ENCODE data around the gene SIL1.

GRCh38 chr5:138949223-138949574 lies 249.0 kb downstream of the SIL1 start:
- TF ChIP-seq, protein P1, sequence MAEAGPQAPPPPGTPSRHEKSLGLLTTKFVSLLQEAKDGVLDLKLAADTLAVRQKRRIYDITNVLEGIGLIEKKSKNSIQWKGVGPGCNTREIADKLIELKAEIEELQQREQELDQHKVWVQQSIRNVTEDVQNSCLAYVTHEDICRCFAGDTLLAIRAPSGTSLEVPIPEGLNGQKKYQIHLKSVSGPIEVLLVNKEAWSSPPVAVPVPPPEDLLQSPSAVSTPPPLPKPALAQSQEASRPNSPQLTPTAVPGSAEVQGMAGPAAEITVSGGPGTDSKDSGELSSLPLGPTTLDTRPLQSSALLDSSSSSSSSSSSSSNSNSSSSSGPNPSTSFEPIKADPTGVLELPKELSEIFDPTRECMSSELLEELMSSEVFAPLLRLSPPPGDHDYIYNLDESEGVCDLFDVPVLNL (CRISPR knock-in tag; IDR thresholded peaks at IDR 0.05; ENCODE audit: borderline replicate concordance, low read depth) = no peak
- TF ChIP-seq CTCF (IDR thresholded peaks at IDR 0.05) = no peak
- TF ChIP-seq ZNF232 (CRISPR knock-in tag; IDR thresholded peaks at IDR 0.05) = no peak
- TF ChIP-seq E2F5 (CRISPR knock-in tag; IDR thresholded peaks at IDR 0.05) = no peak
- TF ChIP-seq SMAD3 (CRISPR knock-in tag; IDR thresholded peaks at IDR 0.05; ENCODE audit: borderline replicate concordance) = no peak

All from WTC11 (cell line).